ENCODE results near the gene CFAP299.

Gene CFAP299

GRCh38 chr4:80446664-80447063 is 111.1 kb downstream of the CFAP299 start:
- TF ChIP-seq CTCF (IDR thresholded peaks at IDR 0.05), result no peak

DNA sequence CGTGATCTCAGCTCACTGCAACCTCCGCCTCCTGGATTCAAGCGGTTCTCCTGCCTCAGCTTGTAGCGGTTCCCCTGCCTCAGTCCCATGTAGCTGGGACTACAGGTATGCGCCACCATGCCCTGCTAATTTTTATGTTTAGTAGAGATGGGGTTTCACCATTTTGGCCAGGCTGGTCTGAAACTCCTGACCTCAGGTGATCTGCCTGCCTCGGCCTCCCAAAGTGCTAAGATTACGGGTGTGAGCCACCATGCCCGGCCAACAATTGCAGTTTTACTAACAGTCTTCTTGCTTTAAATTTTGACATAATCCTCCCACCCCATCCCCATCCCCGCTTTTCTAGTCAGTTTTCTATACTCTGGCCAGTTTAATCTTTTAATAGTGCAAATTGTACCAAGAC is 112.0 kb downstream of the CFAP299 start:
- no peak for TF ChIP-seq CTCF (IDR thresholded peaks at IDR 0.05)

GRCh38 chr4:80448056-80448455 is 112.5 kb downstream of the CFAP299 start:
- TF ChIP-seq CTCF (IDR thresholded peaks at IDR 0.05), result no peak

DNA sequence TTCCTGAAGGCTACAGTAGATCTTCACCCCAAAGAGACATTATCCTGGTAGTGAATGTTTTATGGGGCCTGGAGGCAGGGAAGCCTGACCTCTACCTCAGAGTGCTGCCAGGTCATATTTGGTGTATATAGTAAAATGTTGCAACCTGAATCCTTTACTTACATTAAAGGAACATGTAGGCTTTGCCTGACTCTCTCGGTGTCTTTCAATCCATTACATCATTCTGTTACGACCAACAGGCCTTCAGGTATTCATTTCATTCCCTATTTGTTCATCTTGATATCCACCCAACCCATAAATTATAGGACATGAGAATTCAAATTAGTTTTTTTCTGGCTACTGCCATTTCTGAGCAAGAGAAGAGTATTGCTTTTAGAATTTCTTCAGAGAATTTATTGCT is 116.5 kb downstream of the CFAP299 start:
- TF ChIP-seq CTCF (IDR thresholded peaks at IDR 0.05), result no peak

DNA sequence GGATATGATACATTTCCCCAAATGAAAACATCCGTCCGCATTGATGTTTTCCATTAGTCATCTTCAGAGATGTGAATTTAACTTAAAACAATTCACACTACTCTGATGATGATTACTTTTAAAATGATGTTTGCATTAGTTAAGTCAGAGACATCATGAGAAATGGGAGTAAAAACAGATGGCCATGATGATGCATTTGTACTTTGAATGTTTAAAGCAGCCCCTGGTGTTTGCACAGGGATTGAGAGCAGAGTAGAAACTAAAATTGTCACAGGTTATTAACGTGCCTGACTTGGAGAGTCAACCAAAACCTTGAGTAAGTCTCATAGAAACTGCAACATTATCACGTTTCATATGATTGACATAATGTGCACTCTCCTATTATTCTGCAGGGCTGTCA is 117.2 kb downstream of the CFAP299 start:
- no peak for TF ChIP-seq CTCF (IDR thresholded peaks at IDR 0.05)

- no peak for TF ChIP-seq CTCF (IDR thresholded peaks at IDR 0.05)
Observed at GRCh38 chr4:80454040-80454439, 118.5 kb downstream of the CFAP299 start.

DNA sequence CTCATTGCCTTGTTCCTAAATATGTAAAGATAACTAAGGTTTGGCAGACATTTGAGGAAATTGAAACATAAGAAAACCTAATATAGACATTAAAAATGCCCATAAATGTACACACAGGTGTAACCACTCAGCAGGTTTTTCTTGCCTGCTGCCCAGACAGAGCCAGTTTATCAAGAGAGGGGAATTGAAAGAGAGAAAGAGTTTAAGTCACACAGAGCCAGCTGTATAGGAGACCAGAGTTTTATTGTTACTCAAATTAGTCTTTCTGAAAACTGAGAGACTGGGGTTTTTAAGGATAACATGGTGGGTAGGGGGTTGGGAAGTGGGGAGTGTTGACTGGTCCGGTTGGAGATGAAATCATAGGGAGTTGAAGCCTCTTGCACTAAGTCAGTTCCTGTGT is 119.0 kb downstream of the CFAP299 start:
- no peak for TF ChIP-seq CTCF (IDR thresholded peaks at IDR 0.05)

DNA sequence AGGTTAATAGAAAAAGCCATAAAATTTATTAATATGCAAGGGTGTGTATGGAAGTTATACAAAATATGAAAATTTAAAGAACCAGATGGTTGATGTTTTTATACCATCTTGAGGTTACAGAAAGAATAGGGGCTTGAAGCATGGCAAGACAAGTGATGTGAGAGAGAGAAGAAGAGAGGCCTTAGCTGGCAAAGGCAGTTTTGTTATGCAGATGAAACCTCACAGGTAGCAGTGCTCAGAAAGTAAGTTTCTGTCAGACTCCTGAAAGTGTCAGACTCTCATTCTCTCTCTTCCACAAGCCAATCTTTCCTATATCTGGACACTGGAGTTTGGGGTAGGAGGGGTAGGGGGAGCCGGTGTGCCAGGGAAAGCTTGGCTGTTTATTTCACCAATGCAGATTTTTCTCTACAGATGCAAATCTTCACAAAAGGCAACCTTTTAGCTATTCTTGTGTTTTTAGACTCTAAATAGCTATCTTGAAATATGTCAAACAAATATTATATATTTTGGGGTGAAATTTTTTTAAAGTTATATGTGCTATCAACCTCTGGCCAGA is 124.5 kb downstream of the CFAP299 start:
- no peak for TF ChIP-seq CTCF (IDR thresholded peaks at IDR 0.05)
